Measurements from ENCODE around the gene PHF21A.

DNA sequence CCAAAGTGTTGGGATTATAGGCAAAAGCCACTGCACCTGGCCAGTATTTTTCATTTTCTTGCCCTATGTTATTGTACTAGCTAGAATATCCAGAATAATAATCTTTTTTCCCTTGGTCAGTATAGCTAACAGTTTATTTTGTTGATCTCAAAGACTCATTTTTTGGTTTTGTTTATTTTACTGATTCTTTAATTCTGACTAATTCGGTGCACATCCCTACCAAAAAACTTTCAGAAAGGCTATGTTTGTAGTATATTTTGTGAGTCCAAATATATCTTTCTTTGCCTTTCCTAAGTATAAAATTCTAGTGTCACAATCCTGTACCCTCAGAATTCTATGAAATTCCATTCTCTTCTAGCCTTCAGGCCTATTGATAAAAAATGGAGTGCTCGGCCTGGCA, 84.3 kb downstream of the PHF21A start:
- no peak for TF ChIP-seq ZNF274 (IDR thresholded peaks at IDR 0.05; ENCODE audit: low read depth, low read length)
- TF ChIP-seq SUZ12 (IDR thresholded peaks at IDR 0.05; ENCODE audit: extremely low read depth, insufficient read depth, insufficient read length), result no peak
- no peak for TF ChIP-seq YY1 (IDR thresholded peaks at IDR 0.05; ENCODE audit: insufficient read depth, insufficient read length)
